COLO668 (cell line): Measurements from ENCODE around the gene KCNQ1.

Source experiments
- DNase-seq: peaks from one replicate; lab custom pipeline; 2025; ENCODE audit not compliant: unreplicated experiment; lab: John Stamatoyannopoulos, UW

Gene KCNQ1

GRCh38 chr11:2521733-2522630 is 77.2 kb downstream of the KCNQ1 start:
- no peak for DNase-seq

GRCh38 chr11:2522631-2523255 is 77.9 kb downstream of the KCNQ1 start:
- DNase-seq: no peak

- no peak for DNase-seq
These were observed 79.1 kb downstream of the KCNQ1 start for GRCh38 chr11:2523821-2524391.

- no peak for DNase-seq
These were observed 79.8 kb downstream of the KCNQ1 start for GRCh38 chr11:2524446-2525165.

- no peak for DNase-seq
These were observed 80.5 kb downstream of the KCNQ1 start for GRCh38 chr11:2525166-2525861.

GRCh38 chr11:2525941-2526807 is 81.4 kb downstream of the KCNQ1 start:
- no peak for DNase-seq

GRCh38 chr11:2526808-2527381 is 82.1 kb downstream of the KCNQ1 start:
- DNase-seq: peak; percentile 32

GRCh38 chr11:2527621-2528291 is 82.9 kb downstream of the KCNQ1 start:
- DNase-seq: no peak

- DNase-seq: no peak
These were observed 83.7 kb downstream of the KCNQ1 start for GRCh38 chr11:2528301-2529050.

- no peak for DNase-seq
These were observed 84.4 kb downstream of the KCNQ1 start for GRCh38 chr11:2529173-2529572.

GRCh38 chr11:2529636-2530035 is 84.8 kb downstream of the KCNQ1 start:
- no peak for DNase-seq

GRCh38 chr11:2530131-2530854 is 85.5 kb downstream of the KCNQ1 start:
- no peak for DNase-seq

- no peak for DNase-seq
These were observed 86.0 kb downstream of the KCNQ1 start for GRCh38 chr11:2530855-2531200.

- DNase-seq: peak; percentile 59
These were observed 86.6 kb downstream of the KCNQ1 start for GRCh38 chr11:2531277-2531986.

- DNase-seq: no peak
These were observed 87.3 kb downstream of the KCNQ1 start for GRCh38 chr11:2531987-2532703.
